D341Med (cell line): Measurements from ENCODE around the gene THAP5.

Source experiments
- DNase-seq: peaks from one replicate; pipeline ENCODE4 v3.0.0; 2012; ENCODE audit warnings: low spot score

Gene THAP5

DNA sequence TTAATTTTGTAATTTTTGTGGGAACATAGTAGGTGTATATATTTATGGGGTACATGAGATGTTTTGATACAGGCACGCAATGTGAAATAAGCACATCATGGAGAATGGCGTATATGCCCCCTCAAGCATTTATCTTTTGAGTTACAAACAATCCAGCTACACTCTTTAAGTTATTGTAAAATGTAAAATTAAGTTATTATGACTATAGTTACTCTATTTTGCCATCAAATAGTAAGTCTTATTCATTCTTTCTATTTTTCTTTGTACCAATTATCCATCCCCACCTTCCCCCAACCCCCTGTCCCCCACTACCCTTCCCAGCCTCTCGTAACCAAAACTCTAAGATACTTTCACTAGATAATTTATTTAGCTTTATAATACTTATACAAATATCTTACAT, 35.8 kb downstream of the THAP5 start:
- DNase-seq, result no peak

DNA sequence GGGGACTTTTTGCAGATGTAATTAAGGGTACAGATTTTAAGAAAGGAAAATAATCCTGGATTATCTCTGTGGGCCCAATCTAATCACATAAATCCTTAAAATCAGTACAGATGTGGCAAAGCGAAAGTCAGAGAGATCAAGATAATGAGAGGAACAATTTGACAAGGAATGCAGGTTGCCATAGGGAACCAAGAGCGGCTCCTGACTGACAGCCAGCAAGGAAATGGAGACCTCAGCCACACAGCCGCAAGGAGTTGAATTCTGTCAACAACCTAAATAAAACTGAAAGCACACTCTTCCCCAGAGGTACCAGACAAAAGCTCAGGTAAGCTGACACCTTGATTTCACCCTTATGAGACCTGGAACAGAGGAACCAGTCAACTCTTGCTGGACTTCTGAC, 40.2 kb downstream of the THAP5 start:
- DNase-seq, result peak; percentile 53

- DNase-seq, result no peak
Measured at GRCh38 chr7:108528183-108528712, 41.3 kb downstream of the THAP5 start.

DNA sequence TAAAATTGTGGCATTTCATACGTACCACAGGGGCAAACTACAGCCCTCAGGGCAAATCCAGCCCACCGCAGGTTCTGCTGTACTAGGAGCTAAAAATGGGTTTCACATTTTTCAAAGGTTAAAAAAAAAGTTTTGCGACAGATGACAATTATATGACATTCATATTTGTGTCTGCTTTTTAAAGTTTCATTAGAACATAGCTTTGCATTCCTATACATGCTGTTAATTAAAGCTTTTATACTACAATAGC, 42.8 kb downstream of the THAP5 start:
- DNase-seq, result no peak

- peak; percentile 95 for DNase-seq
Measured at GRCh38 chr7:108525985-108526767, 43.3 kb downstream of the THAP5 start, which contains the start of gene PNPLA8. Gene PNPLA8 (minus strand): TSS chr7:108526135. CDS start chr7:108515491, 10,644 bp downstream.

- DNase-seq, result peak; percentile 90
Measured at GRCh38 chr7:108525327-108525984, 44.0 kb downstream of the THAP5 start.

GRCh38 chr7:108522780-108523179, 46.7 kb downstream of the THAP5 start:
- no peak for DNase-seq

DNA sequence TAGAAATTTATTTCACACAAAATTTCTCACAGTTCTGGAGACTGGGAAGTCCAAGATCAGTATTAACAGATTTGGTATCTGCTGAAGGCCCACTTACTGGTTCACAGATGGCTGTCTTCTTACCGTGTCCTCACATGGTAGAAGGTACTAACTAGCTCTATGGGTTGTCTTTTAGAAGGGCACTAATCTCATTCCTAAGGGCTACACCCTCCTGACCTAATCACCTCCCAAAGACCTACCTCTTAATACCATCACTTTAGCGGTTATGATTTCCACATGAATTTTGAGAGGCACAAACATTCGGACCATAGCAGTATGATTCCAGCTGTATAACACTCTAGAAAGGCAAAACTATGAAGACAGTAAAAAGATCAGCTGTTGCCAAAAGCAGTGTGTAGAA, 51.6 kb downstream of the THAP5 start:
- no peak for DNase-seq

DNA sequence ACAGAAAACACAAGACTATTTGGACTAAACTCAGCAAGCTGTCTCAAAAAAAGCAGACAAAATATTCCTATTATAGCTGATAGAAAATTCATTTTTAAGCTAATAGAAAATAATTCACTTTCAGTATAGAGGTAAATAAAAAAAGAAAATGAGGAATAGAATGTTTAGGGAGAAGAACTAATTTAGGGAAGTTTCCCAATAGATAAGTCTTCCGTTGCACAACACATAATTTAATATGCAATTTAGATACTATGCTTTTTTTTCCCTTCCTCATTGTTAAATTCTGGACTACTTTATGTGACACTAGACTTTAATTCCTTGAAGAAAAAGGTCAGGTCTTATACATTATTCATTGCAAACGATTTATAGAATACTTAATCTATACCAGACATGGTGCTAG, 53.9 kb downstream of the THAP5 start:
- no peak for DNase-seq

- no peak for DNase-seq
Measured at GRCh38 chr7:108515013-108515412, 54.5 kb downstream of the THAP5 start.
